ENCODE measurements around the gene NEFH. TPM values are rescaled to one million over a fixed set of nuclear protein-coding genes. Genes with fewer than 3 reads are reported as not detected.

NEFH gene
- total RNA-seq, 4 donors from 2014 or later, result 0.32 to 0.55 (median 0.37) TPM; not detected in 1

GRCh38 chr22:29473001-29473400 lies 7.0 kb upstream of the NEFH start:
- Histone ChIP-seq H3K4me3 (no peak overlapping the region), H3K36me3 (no peaks in the 10 kb centered on the region), H3K27ac (no peak overlapping the region), H3K9me3 (no peaks in the 10 kb centered on the region), H3K4me1 (peaks cover 0 to 8% (median 7%) of the 10 kb centered on the region in 4 donors), H3K27me3 (peaks cover 40% of the 10 kb centered on the region)
- 20 to 67% methylated on average over 1 to 5 of the region's 5 CpGs for WGBS, 2 donors (ENCODE audit: low coverage in 1 of 2)
- no peak for TF ChIP-seq POLR2AphosphoS5 (IDR thresholded peaks at IDR 0.05)
- no peak for TF ChIP-seq EP300 (IDR thresholded peaks at IDR 0.05; ENCODE audit: low read depth)
- no peak for TF ChIP-seq POLR2A (IDR thresholded peaks at IDR 0.05)
- no peak for TF ChIP-seq CTCF (IDR thresholded peaks at IDR 0.05)
- no peak for DNase-seq
- intact Hi-C loops (cut with DNase I; ENCODE audit: low total_unique reads) (no loop called here), in situ Hi-C loops (cut with MboI; ENCODE audit: low pct_ligation_motif_present in 1 of 4, low pct_unique_long_range_greater_than_20kb in 1 of 4, low sequenced_read_pairs in 3 of 4) (no loop called here)

GRCh38 chr22:29475550-29475949 lies 4.5 kb upstream of the NEFH start:
- Histone ChIP-seq H3K4me1 (peaks cover 0 to 15% (median 10%) of the 10 kb centered on the region in 4 donors), H3K27me3 (peaks cover 48% of the 10 kb centered on the region), H3K36me3 (no peaks in the 10 kb centered on the region), H3K4me3 (no peak overlapping the region), H3K9me3 (no peaks in the 10 kb centered on the region), H3K27ac (no peak overlapping the region)
- DNase-seq, result no peak
- 77% methylated on average over 8 of the region's 8 CpGs; no CpG with 5 or more reads in 1 of the 2 donors for WGBS, 2 donors (ENCODE audit: low coverage in 1 of 2)
- in situ Hi-C loops (cut with MboI; ENCODE audit: low pct_ligation_motif_present in 1 of 4, low pct_unique_long_range_greater_than_20kb in 1 of 4, low sequenced_read_pairs in 3 of 4) (no loop called here), intact Hi-C loops (cut with DNase I; ENCODE audit: low total_unique reads) (no loop called here)
- TF ChIP-seq EP300 (IDR thresholded peaks at IDR 0.05; ENCODE audit: low read depth), result no peak
- no peak for TF ChIP-seq CTCF (IDR thresholded peaks at IDR 0.05)
- TF ChIP-seq POLR2A (IDR thresholded peaks at IDR 0.05), result no peak
- no peak for TF ChIP-seq POLR2AphosphoS5 (IDR thresholded peaks at IDR 0.05)

DNA sequence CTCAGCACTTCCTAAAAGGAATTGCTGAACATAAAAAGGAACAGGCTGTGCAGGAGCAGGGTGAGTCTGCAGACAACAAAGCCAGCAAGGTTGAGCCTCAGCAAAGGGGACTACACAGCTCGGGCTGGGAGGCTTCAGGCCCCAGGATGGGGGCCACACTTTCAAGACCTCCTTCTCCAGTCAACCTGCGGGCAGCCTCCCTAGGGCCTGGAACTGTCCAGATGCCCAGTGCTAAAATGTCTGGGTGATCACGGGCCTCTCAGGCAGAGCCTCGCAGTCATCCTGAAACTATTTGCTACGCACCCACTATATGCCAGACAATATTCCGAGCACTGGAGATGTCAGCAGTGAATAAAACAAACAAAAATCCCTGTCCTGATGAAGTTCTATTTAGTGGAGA lies 3.9 kb upstream of the NEFH start:
- Histone ChIP-seq H3K27ac (no peak overlapping the region), H3K4me3 (no peak overlapping the region), H3K27me3 (peaks cover 49% of the 10 kb centered on the region), H3K9me3 (no peaks in the 10 kb centered on the region), H3K36me3 (no peaks in the 10 kb centered on the region), H3K4me1 (peaks cover 0 to 20% (median 13%) of the 10 kb centered on the region in 4 donors)
- TF ChIP-seq EP300 (IDR thresholded peaks at IDR 0.05; ENCODE audit: low read depth) (no peak), POLR2AphosphoS5 (IDR thresholded peaks at IDR 0.05) (no peak), POLR2A (IDR thresholded peaks at IDR 0.05) (no peak), CTCF (IDR thresholded peaks at IDR 0.05) (no peak)
- DNase-seq, result no peak
- WGBS, 2 donors (ENCODE audit: low coverage in 1 of 2), result 52 to 71% methylated on average over 1 to 6 of the region's 6 CpGs
- intact Hi-C loops (cut with DNase I; ENCODE audit: low total_unique reads), result no loop called here
- in situ Hi-C loops (cut with MboI; ENCODE audit: low pct_ligation_motif_present in 1 of 4, low pct_unique_long_range_greater_than_20kb in 1 of 4, low sequenced_read_pairs in 3 of 4), result no loop called here

- no peak for TF ChIP-seq POLR2AphosphoS5 (IDR thresholded peaks at IDR 0.05)
- TF ChIP-seq EP300 (IDR thresholded peaks at IDR 0.05; ENCODE audit: low read depth), result no peak
- TF ChIP-seq POLR2A (IDR thresholded peaks at IDR 0.05), result no peak
- TF ChIP-seq CTCF (IDR thresholded peaks at IDR 0.05), result no peak
- intact Hi-C loops (cut with DNase I; ENCODE audit: low total_unique reads) (no loop called here), in situ Hi-C loops (cut with MboI; ENCODE audit: low pct_ligation_motif_present in 1 of 4, low pct_unique_long_range_greater_than_20kb in 1 of 4, low sequenced_read_pairs in 3 of 4) (no loop called here)
Observed at GRCh38 chr22:29477723-29478318, 2.2 kb upstream of the NEFH start.

More at GRCh38 chr22:29477723-29478318, 2.2 kb upstream of the NEFH start:
- H3K4me3 ChIP-seq, result no peak overlapping the region
- no peaks in the 10 kb centered on the region for H3K36me3 ChIP-seq
- H3K4me1 ChIP-seq, result peaks cover 0 to 22% (median 17%) of the 10 kb centered on the region in 4 donors
- no peak for DNase-seq
- H3K27me3 ChIP-seq, result peaks cover 66% of the 10 kb centered on the region
- H3K9me3 ChIP-seq, result no peaks in the 10 kb centered on the region
- WGBS, 2 donors (ENCODE audit: low coverage in 1 of 2), result 43% methylated on average over 4 of the region's 4 CpGs; no CpG with 5 or more reads in 1 of the 2 donors
- no peak overlapping the region for H3K27ac ChIP-seq

Data from transverse colon (tissue), 4 donors.